Cardiac muscle cell (in vitro differentiated cells and primary cell): Measurements from ENCODE around the gene SPDYE1. TPM values are rescaled to one million over a fixed set of nuclear protein-coding genes. Genes with fewer than 3 reads are reported as not detected.

Experiments used
- DNase-seq, 2 donors: peaks; one replicate each; pipeline versions ENCODE4 v3.0.0 to v3.0.0-alpha.2; 2010 to 2017; ENCODE audit warnings: low read depth in 1 of 2, low spot score in 1 of 2
- H3K27ac ChIP-seq: fragments of 200-600 bp; sonication (generic); 2 replicates; pipeline ENCODE4 v1.5.1; 2016
- H3K27me3 ChIP-seq: fragments of 200-600 bp; sonication (generic); 2 replicates; pipeline ENCODE4 v1.6.0; 2016; ENCODE audit warnings: control low read depth
- H3K36me3 ChIP-seq: fragments of 200-600 bp; sonication (generic); 2 replicates; pipeline ENCODE4 v1.5.1; 2016; ENCODE audit warnings: control low read depth
- H3K4me1 ChIP-seq: fragments of 200-600 bp; sonication (generic); 2 replicates; pipeline ENCODE4 v1.8.1; 2017; ENCODE audit warnings: low read depth, mild to moderate bottlenecking, mixed run types
- H3K4me3 ChIP-seq: fragments of 200-600 bp; sonication (generic); 2 replicates; pipeline ENCODE4 v1.5.1; 2016; ENCODE audit warnings: mild to moderate bottlenecking
- H3K9me3 ChIP-seq: fragments of 200-600 bp; sonication (generic); 2 replicates; pipeline ENCODE4 v1.5.1; 2017; ENCODE audit warnings: low read depth, mild to moderate bottlenecking, control low read depth
- CTCF ChIP-seq: IDR thresholded peaks from 2 replicates; pipeline ENCODE4 v1.5.1; 2012; ENCODE audit warnings: low read depth, mild to moderate bottlenecking, low read length
- polyA plus RNA-seq: library from polyadenylated mRNA; unstranded; fragments of >200 nt; fragmentation: Nextera tagmentation; extraction: Ambion mirVana; gene quantifications from 2 replicates; pipeline ENCODE4 v1.2.1, GENCODE V29; 2016
- total RNA-seq: library from RNA; depleted of rRNA; stranded (reverse); fragments of >200 nt; gene quantifications from 2 replicates; pipeline ENCODE4 v1.2.3, GENCODE V29; 2016

Gene SPDYE1
- total and polyA plus RNA-seq, 2 experiments from 2014 or later = 1.6 TPM; not detected in 1

GRCh38 chr7:44050121-44050914 lies 52.6 kb downstream of the SPDYE1 start:
- H3K36me3 ChIP-seq = peaks cover 16% of the 10 kb centered on the region
- DNase-seq = no peak
- no peak overlapping the region for H3K27ac ChIP-seq
- H3K4me3 ChIP-seq = no peak overlapping the region
- no peaks in the 10 kb centered on the region for H3K27me3 ChIP-seq
- peaks cover 4% of the 10 kb centered on the region for H3K4me1 ChIP-seq
- no peak for TF ChIP-seq CTCF
- H3K9me3 ChIP-seq = no peaks in the 10 kb centered on the region

- no peak for DNase-seq
- no peak for TF ChIP-seq CTCF
- no peak overlapping the region for H3K4me3 ChIP-seq
- no peak overlapping the region for H3K27ac ChIP-seq
- H3K36me3 ChIP-seq = peaks cover 16% of the 10 kb centered on the region
- H3K4me1 ChIP-seq = no peaks in the 10 kb centered on the region
- no peaks in the 10 kb centered on the region for H3K9me3 ChIP-seq
- H3K27me3 ChIP-seq = no peaks in the 10 kb centered on the region
Measured at GRCh38 chr7:44050915-44051560, 53.3 kb downstream of the SPDYE1 start.

GRCh38 chr7:44051611-44052220 lies 54.0 kb downstream of the SPDYE1 start:
- no peak for DNase-seq
- Histone ChIP-seq H3K9me3 (no peaks in the 10 kb centered on the region), H3K36me3 (peaks cover 13% of the 10 kb centered on the region), H3K27me3 (no peaks in the 10 kb centered on the region), H3K4me3 (no peak overlapping the region), H3K4me1 (no peaks in the 10 kb centered on the region), H3K27ac (no peak overlapping the region)
- no peak for TF ChIP-seq CTCF

GRCh38 chr7:44052771-44053365 lies 55.2 kb downstream of the SPDYE1 start:
- H3K9me3 ChIP-seq = no peaks in the 10 kb centered on the region
- H3K27ac ChIP-seq = no peak overlapping the region
- no peak for DNase-seq
- peaks cover 19% of the 10 kb centered on the region for H3K36me3 ChIP-seq
- no peaks in the 10 kb centered on the region for H3K4me1 ChIP-seq
- H3K27me3 ChIP-seq = no peaks in the 10 kb centered on the region
- H3K4me3 ChIP-seq = no peak overlapping the region
- no peak for TF ChIP-seq CTCF

GRCh38 chr7:44056681-44057080 lies 59.0 kb downstream of the SPDYE1 start:
- Histone ChIP-seq H3K9me3 (no peaks in the 10 kb centered on the region), H3K27ac (no peak overlapping the region), H3K4me3 (no peak overlapping the region), H3K4me1 (no peaks in the 10 kb centered on the region), H3K27me3 (no peaks in the 10 kb centered on the region), H3K36me3 (peaks cover 22% of the 10 kb centered on the region)
- TF ChIP-seq CTCF = no peak
- DNase-seq = no peak
